ENCODE measurements around the gene HOXB9.

Gene HOXB9

GRCh38 chr17:48596000-48596734 lies 30.0 kb downstream of the HOXB9 start:
- DNase-seq, result peak; percentile 42

- no peak for DNase-seq
These were observed 30.7 kb downstream of the HOXB9 start for GRCh38 chr17:48595278-48595999.

GRCh38 chr17:48594538-48595277 lies 31.4 kb downstream of the HOXB9 start:
- no peak for DNase-seq

GRCh38 chr17:48593840-48594537 lies 32.2 kb downstream of the HOXB9 start:
- peak; percentile 76 for DNase-seq

GRCh38 chr17:48593126-48593829 lies 32.9 kb downstream of the HOXB9 start, which contains the start of gene HOXB5:
HOXB5 (minus strand) TSS chr17:48593779; CDS start chr17:48593682, 97 bp downstream.
- no peak for DNase-seq

- no peak for DNase-seq
These were observed 33.6 kb downstream of the HOXB9 start for GRCh38 chr17:48592577-48592976.

- DNase-seq, result no peak
These were observed 34.1 kb downstream of the HOXB9 start for GRCh38 chr17:48592057-48592514.

- no peak for DNase-seq
These were observed 34.7 kb downstream of the HOXB9 start for GRCh38 chr17:48591255-48592056.

GRCh38 chr17:48590607-48591161 lies 35.5 kb downstream of the HOXB9 start:
- no peak for DNase-seq

GRCh38 chr17:48589831-48590606 lies 36.1 kb downstream of the HOXB9 start, which contains the start of gene HOXB3:
HOXB3 (minus strand) TSS chr17:48590241; CDS start chr17:48552474, 37,767 bp downstream.
- no peak for DNase-seq

- DNase-seq, result no peak
These were observed 36.9 kb downstream of the HOXB9 start for GRCh38 chr17:48589060-48589830.

GRCh38 chr17:48588528-48588927 lies 37.6 kb downstream of the HOXB9 start:
- DNase-seq, result no peak

- no peak for DNase-seq
These were observed 38.1 kb downstream of the HOXB9 start for GRCh38 chr17:48588074-48588415.

- DNase-seq, result no peak
These were observed 38.7 kb downstream of the HOXB9 start for GRCh38 chr17:48587276-48588073.

- DNase-seq, result no peak
These were observed 39.6 kb downstream of the HOXB9 start for GRCh38 chr17:48586355-48587258.

GRCh38 chr17:48584223-48584741 lies 41.9 kb downstream of the HOXB9 start:
- no peak for DNase-seq

GRCh38 chr17:48583708-48584222 lies 42.4 kb downstream of the HOXB9 start:
- no peak for DNase-seq
